ENCODE measurements around the gene RAI2. TPM values are rescaled to one million over a fixed set of nuclear protein-coding genes. Genes with fewer than 3 reads are reported as not detected.
A peak's percentile ranks its signal among the peaks of the same experiment; 100 is the strongest.

RAI2 gene
- 10 to 100 TPM; 14.2 to 19.2 (median 17.4) TPM for polyA plus RNA-seq (ENCODE audit: insufficient read depth in 1 of 5, insufficient read length in 5 of 5, low replicate concordance in 1 of 5)
- long read RNA-seq, donor 1, partial matches to known transcripts, result 0 of 7 reads
- long read RNA-seq, donor 1, other reads (novel, unspliced or antisense), result 5 of 7 reads
- long read RNA-seq, donor 2, partial matches to known transcripts, result 0 of 6 reads
- long read RNA-seq, donor 2, other reads (novel, unspliced or antisense), result 5 of 6 reads
- long read RNA-seq, donor 3, partial matches to known transcripts, result 0 of 2 reads
- long read RNA-seq, donor 3, other reads (novel, unspliced or antisense), result 0 of 2 reads
- long read RNA-seq, donor 4, partial matches to known transcripts, result 0 of 2 reads
- long read RNA-seq, donor 4, other reads (novel, unspliced or antisense), result 0 of 2 reads
- long read RNA-seq, donor 5, partial matches to known transcripts, result 0 of 2 reads
- long read RNA-seq, donor 5, other reads (novel, unspliced or antisense), result 0 of 2 reads
- long read RNA-seq, donor 6, transcript RAI2-204 (2 exons, 2,224 nt), result major isoform, 8 of 16 reads
- long read RNA-seq, donor 6, partial matches to known transcripts, result 0 of 16 reads
- long read RNA-seq, donor 6, other reads (novel, unspliced or antisense), result 8 of 16 reads
- long read RNA-seq, donor 7, partial matches to known transcripts, result 0 of 5 reads
- long read RNA-seq, donor 7, other reads (novel, unspliced or antisense), result 5 of 5 reads
- long read RNA-seq, donor 8, result 0 reads

- peak in 1 of 2 donors; percentile 25 for DNase-seq
Measured at GRCh38 chrX:17860811-17861488, at the start of gene RAI2. Gene RAI2 (minus strand): TSS chrX:17861298. CDS start chrX:17802010, 59,288 bp downstream.

DNA sequence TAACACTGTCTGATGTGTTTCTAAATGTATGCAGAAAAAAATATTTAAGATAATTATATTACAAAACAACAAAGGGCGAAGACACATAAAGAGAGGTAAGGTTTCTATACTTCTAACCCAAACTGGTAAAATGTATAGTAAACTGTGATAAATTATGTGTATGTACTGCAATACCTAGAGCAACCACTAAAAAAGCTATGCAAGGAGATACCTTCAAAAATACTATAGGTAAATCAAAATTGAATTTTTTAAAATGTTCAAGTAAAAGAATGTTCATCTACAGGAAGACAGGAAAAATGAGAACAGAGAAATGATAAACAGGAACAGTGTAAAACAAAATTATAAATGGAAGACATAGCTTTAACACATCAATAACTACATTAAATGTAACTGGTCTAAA is 27.3 kb upstream of the RAI2 start:
- DNase-seq, result no peak

DNA sequence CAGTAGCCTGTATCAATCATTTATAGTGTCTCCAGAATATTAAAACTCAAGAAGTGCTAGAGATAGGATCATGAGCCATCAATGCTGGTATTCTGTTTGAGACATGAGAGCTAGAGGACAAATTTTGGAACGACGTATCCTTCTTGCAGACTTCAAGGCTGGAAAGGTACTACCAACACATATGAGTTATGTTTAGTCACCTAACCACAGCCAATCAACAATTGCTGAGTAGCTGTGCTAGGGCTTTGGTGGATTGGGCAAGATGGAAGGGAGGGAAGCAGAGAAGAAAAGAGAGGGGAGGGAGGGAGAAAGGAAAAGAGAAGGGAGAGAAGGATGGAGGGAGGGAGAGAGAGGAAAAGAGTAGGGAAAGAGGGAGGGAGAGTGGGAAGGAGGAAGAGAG is 21.6 kb upstream of the RAI2 start:
- DNase-seq, result no peak

- no peak for DNase-seq
Measured at GRCh38 chrX:17878028-17878670, 17.1 kb upstream of the RAI2 start.

- no peak for DNase-seq
Measured at GRCh38 chrX:17876135-17876534, 15.0 kb upstream of the RAI2 start.

GRCh38 chrX:17869580-17869979 is 8.5 kb upstream of the RAI2 start:
- DNase-seq, result no peak

- DNase-seq, result no peak
Measured at GRCh38 chrX:17861489-17862011, 452 bp upstream of the RAI2 start.

DNA sequence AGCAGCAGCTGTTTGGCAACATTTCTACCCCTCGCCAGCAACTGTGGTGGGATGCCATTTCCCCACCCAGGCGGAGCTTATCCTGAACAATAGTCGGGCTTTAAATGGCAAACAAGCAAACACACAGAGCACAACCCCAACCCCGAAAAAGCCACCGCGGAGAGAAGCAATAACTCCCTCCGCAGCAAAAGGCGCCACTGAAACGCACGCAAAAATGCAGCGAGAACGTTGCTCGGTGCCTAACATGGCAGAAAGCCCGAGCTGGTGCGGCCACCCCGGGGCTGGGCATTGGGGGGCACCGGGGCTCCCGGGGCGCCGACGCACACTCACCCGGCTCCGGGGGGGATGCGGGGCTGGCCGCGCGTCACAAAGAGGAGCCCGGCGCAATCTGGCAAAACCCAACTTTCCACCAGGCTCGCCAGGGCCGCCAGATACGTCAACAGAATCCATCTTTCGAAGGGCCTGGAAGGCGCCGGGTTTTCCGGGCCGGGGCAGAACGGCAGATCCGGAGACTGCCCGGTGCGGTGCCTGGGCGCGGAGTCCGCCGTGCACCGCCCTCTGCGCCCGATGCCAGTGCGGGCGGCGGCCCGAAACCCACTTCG is 818 bp downstream of the RAI2 start:
- DNase-seq, result no peak

GRCh38 chrX:17859609-17860178 is 1.4 kb downstream of the RAI2 start:
- DNase-seq, result no peak

DNA sequence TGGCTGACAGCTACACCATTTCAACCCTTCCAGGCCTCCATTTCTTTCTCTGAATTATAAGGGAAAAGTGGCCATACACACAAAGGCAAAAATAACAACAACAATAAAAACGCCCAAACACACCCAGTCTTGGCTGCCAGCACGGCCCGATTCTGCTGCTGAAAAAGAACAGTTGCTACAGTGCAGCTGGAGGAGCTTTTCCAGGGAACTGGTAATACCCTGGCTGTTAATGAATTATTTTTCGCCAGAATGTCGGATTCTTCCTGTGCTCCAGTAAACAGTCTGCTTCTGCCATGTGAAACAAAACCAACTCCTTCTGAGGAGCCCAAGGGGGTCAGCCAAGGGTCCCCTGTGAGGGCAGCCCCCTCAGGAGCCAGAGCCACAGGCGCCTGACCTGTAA is 6.6 kb downstream of the RAI2 start:
- DNase-seq, result no peak

DNA sequence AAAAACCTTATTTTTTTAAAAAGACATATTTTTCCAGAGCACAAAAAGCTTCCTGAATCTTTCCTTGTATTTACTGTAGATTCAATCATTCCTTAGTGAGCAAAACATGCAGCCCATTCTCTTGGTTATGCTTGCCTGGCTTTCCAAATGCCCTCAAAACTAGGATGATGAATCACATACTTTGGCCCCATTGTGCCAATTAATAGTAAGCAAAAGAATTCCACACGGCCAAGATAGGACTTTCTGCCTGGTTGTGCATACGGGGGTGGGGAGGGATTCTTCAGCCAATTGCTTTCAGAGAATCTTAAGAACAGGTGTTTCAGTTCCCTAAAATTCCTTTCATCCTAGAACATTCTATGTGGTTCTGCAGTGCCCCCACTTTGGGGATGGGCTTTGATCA is 7.0 kb downstream of the RAI2 start:
- no peak for DNase-seq

DNA sequence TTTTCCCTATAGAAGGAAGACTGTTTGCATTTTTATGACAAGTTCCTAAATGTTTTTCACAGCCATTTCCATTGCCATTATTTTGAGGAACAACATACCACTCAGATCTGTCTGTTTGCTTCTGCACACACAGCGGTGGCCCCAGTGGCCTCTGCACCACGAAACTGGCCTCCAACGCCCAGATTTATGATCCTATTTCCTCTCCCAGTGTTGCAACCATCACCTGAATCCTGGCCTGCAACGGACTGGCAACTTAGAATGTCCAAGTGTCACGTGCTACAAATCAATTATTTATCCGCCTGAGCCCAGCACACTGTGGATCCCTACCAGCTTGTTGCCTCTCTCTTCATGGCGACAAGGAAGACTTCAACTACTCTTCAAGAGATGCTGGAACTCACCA is 9.2 kb downstream of the RAI2 start:
- DNase-seq, result no peak

- DNase-seq, result no peak
Measured at GRCh38 chrX:17848545-17849265, 12.4 kb downstream of the RAI2 start.

GRCh38 chrX:17846045-17846444 is 15.1 kb downstream of the RAI2 start:
- no peak for DNase-seq

- no peak for DNase-seq
Measured at GRCh38 chrX:17844236-17844635, 16.9 kb downstream of the RAI2 start.

DNA sequence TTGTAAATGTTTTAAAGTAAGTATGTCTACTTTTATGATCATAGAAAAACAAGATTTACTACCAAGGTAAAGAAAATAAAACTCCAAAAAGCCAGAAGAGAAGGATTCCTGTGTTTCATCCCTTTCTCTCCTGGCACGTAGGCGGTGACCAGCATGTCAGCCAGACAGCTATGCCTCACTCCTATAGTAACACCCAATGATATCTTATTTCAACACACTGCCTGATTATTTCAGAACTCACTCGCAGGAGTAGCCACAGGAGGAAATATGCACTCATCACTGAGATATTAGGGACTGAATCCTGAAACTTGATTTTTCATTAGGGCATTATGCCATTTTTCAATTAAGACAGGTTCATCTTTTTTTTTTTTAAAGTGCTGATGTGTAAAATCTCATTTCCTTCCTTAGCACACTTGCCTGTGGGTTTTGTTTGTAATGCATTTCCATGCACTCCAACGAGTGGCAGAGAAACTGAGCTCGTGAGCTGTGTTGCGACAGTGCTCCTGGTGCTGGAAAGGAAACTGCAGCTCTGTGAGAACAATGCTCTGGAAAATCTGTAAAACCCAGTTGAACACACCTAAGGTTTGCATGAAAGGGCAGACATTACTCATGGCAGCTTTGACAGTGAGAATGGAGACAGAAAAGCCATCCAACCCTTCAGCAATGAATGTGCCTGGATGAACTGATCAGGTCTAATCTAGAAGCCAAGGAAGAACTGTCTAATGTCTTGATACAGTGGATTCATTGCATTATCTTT is 18.2 kb downstream of the RAI2 start:
- no peak for DNase-seq

- no peak for DNase-seq
Measured at GRCh38 chrX:17839269-17839668, 21.8 kb downstream of the RAI2 start.

DNA sequence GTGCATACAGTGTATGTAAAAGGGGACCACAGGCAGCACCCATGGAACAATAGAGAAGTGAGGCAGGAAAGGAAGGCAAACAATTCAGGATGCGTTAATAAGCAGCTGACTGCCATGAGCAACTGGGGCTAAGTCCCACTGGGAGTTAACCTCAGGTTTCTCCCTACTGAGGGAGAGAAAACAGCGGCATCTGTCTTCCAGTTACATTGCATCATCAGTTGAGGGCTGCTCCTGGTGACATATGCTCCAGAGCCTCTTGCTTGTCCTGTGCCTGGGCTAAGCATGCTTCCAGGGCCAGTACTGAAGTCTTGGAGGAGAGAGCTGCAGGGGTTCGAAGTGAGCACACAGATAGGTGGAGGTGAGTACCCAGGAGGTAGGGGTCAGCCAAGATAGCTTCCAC is 24.3 kb downstream of the RAI2 start:
- DNase-seq, result no peak

- no peak for DNase-seq
Measured at GRCh38 chrX:17833954-17834353, 27.1 kb downstream of the RAI2 start.

- DNase-seq, result no peak
Measured at GRCh38 chrX:17831255-17831654, 29.8 kb downstream of the RAI2 start.
